ENCODE measurements around the gene RSL1D1. TPM values are rescaled to one million over a fixed set of nuclear protein-coding genes. Genes with fewer than 3 reads are reported as not detected.

RSL1D1 gene
- total RNA-seq, 2 experiments from 2014 or later = 224 to 237 TPM

DNA sequence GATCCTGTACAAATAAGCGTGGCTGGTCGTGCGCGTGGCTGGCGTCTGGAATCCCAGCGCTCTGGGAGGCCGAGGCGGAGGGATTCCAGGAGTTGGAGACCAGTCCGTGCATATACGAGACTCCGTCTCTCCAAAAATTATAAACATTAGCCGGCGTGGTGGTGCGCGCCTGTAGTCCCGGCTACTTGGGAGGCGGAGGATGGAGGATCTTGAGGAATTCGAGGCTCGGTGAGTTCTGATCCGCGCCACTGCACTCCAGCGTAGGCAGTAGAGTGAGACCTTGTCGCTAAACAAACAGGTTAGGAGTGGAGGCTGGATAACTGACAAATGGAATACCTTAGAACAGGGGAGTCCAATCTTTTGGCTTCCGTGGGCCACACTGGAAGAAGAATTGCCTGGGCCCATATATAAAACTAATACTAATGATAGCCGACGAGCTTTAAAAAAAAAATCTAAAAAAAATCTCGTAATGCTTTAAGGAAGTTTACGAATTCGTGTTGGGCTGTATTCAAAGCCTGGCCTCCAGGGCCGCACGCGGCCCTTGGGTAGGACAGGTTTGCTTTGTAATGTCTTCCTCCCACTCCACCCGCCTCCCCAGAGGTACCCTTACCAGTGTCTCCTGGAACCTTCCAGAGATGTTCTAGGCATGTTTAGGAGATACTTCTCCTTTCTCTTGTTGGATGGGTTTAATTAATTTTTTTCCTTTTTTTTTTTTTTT, 909 bp upstream of the RSL1D1 start:
- H3K9me3 Mint-ChIP-seq = no peaks in the 10 kb centered on the region
- TF ChIP-seq, protein P1, sequence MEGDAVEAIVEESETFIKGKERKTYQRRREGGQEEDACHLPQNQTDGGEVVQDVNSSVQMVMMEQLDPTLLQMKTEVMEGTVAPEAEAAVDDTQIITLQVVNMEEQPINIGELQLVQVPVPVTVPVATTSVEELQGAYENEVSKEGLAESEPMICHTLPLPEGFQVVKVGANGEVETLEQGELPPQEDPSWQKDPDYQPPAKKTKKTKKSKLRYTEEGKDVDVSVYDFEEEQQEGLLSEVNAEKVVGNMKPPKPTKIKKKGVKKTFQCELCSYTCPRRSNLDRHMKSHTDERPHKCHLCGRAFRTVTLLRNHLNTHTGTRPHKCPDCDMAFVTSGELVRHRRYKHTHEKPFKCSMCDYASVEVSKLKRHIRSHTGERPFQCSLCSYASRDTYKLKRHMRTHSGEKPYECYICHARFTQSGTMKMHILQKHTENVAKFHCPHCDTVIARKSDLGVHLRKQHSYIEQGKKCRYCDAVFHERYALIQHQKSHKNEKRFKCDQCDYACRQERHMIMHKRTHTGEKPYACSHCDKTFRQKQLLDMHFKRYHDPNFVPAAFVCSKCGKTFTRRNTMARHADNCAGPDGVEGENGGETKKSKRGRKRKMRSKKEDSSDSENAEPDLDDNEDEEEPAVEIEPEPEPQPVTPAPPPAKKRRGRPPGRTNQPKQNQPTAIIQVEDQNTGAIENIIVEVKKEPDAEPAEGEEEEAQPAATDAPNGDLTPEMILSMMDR (IDR thresholded peaks at IDR 0.05) = no peak
- ChIA-PET POLR2A (interaction anchor here (0.6 to 4.2 kb wide), 5 partner anchors 55 to 255 kb away, joined by 3 to 32 read pairs (median 4); partner anchors contain the start of genes TXNDC11 and ZC3H7A), CTCF (no interaction called here)
- peak overlapping the region; percentile 96 for H3K27ac Mint-ChIP-seq
- peaks cover 42% of the 10 kb centered on the region for H3K4me1 ChIP-seq (ENCODE audit: insufficient read depth, low read length)
- H3K27me3 Mint-ChIP-seq = no peaks in the 10 kb centered on the region
- peaks cover 55% of the 10 kb centered on the region for H3K36me3 Mint-ChIP-seq (ENCODE audit: low read depth)
- peaks cover 25% of the 10 kb centered on the region for H3K36me3 ChIP-seq (ENCODE audit: insufficient read depth, low read length)
- peak overlapping the region; percentile 78 to 86 for H3K27ac ChIP-seq (ENCODE audit: low read depth in 1 of 2, low read length in 2 of 2)
- H3K9me3 ChIP-seq (ENCODE audit: control insufficient read depth in 1 of 2, insufficient read depth in 1 of 2, low read length in 2 of 2) = no peaks in the 10 kb centered on the region
- H3K4me1 Mint-ChIP-seq (ENCODE audit: low read depth) = peaks cover 63% of the 10 kb centered on the region
- no peaks in the 10 kb centered on the region for H3K27me3 ChIP-seq (ENCODE audit: control insufficient read depth in 1 of 2, insufficient read depth in 2 of 2, low read length in 2 of 2)
- peak overlapping the region; percentile 75 for H3K4me3 ChIP-seq (ENCODE audit: low read length)
- peak overlapping the region; percentile 97 for H3K4me3 Mint-ChIP-seq
- ATAC-seq (ENCODE audit: poor library complexity) (no peak), DNase-seq (no peak)
- intact Hi-C loops (cut with DNase I, micrococcal nuclease) = loop anchor here (5.0 kb wide), 3 partner anchors 70 to 215 kb away; partner anchors contain the start of gene SNX29 (in 1 of the 2)

DNA sequence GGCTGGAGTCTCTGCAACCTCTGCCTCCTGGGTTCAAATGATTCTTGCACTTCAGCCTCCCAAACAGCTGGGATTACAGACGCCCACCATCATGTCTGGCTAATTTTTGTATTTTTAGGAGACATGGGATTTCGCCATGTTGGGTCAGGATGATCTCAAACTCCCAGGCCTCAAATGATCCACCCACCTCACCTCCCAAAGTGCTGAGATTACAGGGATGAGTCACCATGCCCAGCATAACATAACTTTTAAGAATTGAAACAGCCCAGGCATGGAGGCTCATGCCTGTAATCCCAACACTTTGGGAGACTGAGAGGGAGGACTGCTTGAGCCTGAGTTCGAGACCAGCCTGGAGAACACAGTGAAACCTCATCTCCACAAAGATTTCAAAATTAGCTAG, 2.5 kb downstream of the RSL1D1 start:
- Mint-ChIP-seq H3K36me3 (ENCODE audit: low read depth) (peaks cover 78% of the 10 kb centered on the region), H3K27me3 (no peaks in the 10 kb centered on the region), H3K27ac (peak overlapping the region; percentile 55), H3K4me1 (ENCODE audit: low read depth) (peaks cover 61% of the 10 kb centered on the region), H3K9me3 (no peaks in the 10 kb centered on the region), H3K4me3 (peak overlapping the region; percentile 82)
- H3K4me1 ChIP-seq (ENCODE audit: insufficient read depth, low read length) = peaks cover 38% of the 10 kb centered on the region
- intact Hi-C loops (cut with DNase I, micrococcal nuclease) = no loop called here
- DNase-seq = no peak
- ChIA-PET CTCF (interaction anchor here (0.7 kb wide), 1 partner anchor 12 kb away, joined by 5 read pairs; no protein-coding TSS in a partner anchor), POLR2A (interaction anchor here (0.6 to 4.2 kb wide), 2 partner anchors 51 to 231 kb away, joined by 4 to 32 read pairs; partner anchors contain the start of gene ZC3H7A)
- H3K36me3 ChIP-seq (ENCODE audit: insufficient read depth, low read length) = peaks cover 54% of the 10 kb centered on the region
- TF ChIP-seq, protein P1 (IDR thresholded peaks at IDR 0.05) = no peak
- no peaks in the 10 kb centered on the region for H3K27me3 ChIP-seq (ENCODE audit: control insufficient read depth in 1 of 2, insufficient read depth in 2 of 2, low read length in 2 of 2)
- H3K27ac ChIP-seq (ENCODE audit: low read depth in 1 of 2, low read length in 2 of 2) = no peak overlapping the region
- no peak overlapping the region for H3K4me3 ChIP-seq (ENCODE audit: low read length)
- ATAC-seq (ENCODE audit: poor library complexity) = no peak
- no peaks in the 10 kb centered on the region for H3K9me3 ChIP-seq (ENCODE audit: control insufficient read depth in 1 of 2, insufficient read depth in 1 of 2, low read length in 2 of 2)

- ChIA-PET POLR2A (no interaction called here), CTCF (no interaction called here)
- Mint-ChIP-seq H3K36me3 (ENCODE audit: low read depth) (peaks cover 86% of the 10 kb centered on the region), H3K27me3 (no peaks in the 10 kb centered on the region), H3K4me1 (ENCODE audit: low read depth) (peaks cover 33% of the 10 kb centered on the region), H3K27ac (no peak overlapping the region), H3K4me3 (no peak overlapping the region), H3K9me3 (no peaks in the 10 kb centered on the region)
- Histone ChIP-seq H3K4me1 (ENCODE audit: insufficient read depth, low read length) (peaks cover 9% of the 10 kb centered on the region), H3K9me3 (ENCODE audit: control insufficient read depth in 1 of 2, insufficient read depth in 1 of 2, low read length in 2 of 2) (no peaks in the 10 kb centered on the region), H3K36me3 (ENCODE audit: insufficient read depth, low read length) (peaks cover 88% of the 10 kb centered on the region), H3K27ac (ENCODE audit: low read depth in 1 of 2, low read length in 2 of 2) (no peak overlapping the region), H3K4me3 (ENCODE audit: low read length) (no peak overlapping the region), H3K27me3 (ENCODE audit: control insufficient read depth in 1 of 2, insufficient read depth in 2 of 2, low read length in 2 of 2) (no peaks in the 10 kb centered on the region)
- DNase-seq (no peak), ATAC-seq (ENCODE audit: poor library complexity) (no peak)
- TF ChIP-seq, protein P1 (IDR thresholded peaks at IDR 0.05) = no peak
- intact Hi-C loops (cut with DNase I, micrococcal nuclease) = no loop called here
These were observed 6.8 kb downstream of the RSL1D1 start for GRCh38 chr16:11844499-11844898.
